ENCODE measurements around the gene SMAGP. TPM values are rescaled to one million over a fixed set of nuclear protein-coding genes. Genes with fewer than 3 reads are reported as not detected.
"Not testable (repeated sequence)": the region's sequence is repeated elsewhere in the genome, so short reads cannot be mapped to it uniquely, and the experiment has no call there.

Gene SMAGP
- polyA plus RNA-seq, 1 donor (not counting 4 experiments of a cell fraction or from before 2014, with no cell fraction given) = 52.1 TPM

- FAIRE-seq (no peak), DNase-seq (ENCODE audit: low read depth, low spot score) (no peak)
- Histone ChIP-seq H3K4me1 (ENCODE audit: control insufficient read depth, extremely low read depth, insufficient read depth, low read length) (no peaks in the 10 kb centered on the region), H3K4me2 (ENCODE audit: control insufficient read depth, extremely low read depth, insufficient read depth, low read depth, low read length) (no peak overlapping the region), H3K9me3 (ENCODE audit: control insufficient read depth, low read depth, low read length) (no peaks in the 10 kb centered on the region), H3K27ac (ENCODE audit: control insufficient read depth, insufficient read depth, low read length) (no peak overlapping the region), H3K27me3 (ENCODE audit: control insufficient read depth, extremely low read depth, insufficient read depth, low read length) (no peaks in the 10 kb centered on the region), H3K9me1 (ENCODE audit: control insufficient read depth, extremely low read depth, insufficient read depth, low read length) (no peaks in the 10 kb centered on the region), H3K4me3 (ENCODE audit: control insufficient read depth in 2 of 3, extremely low read depth in 1 of 3, insufficient read depth in 2 of 3, low read depth in 1 of 3, low read length in 3 of 3) (no peak overlapping the region), H3K36me3 (ENCODE audit: control insufficient read depth in 2 of 2, extremely low read depth in 1 of 2, insufficient read depth in 2 of 2, low read length in 2 of 2) (no peaks in the 10 kb centered on the region), H3K9ac (ENCODE audit: control insufficient read depth, extremely low read depth, insufficient read depth, low read length) (no peak overlapping the region), H3K79me2 (ENCODE audit: control insufficient read depth, insufficient read depth, low read length) (no peaks in the 10 kb centered on the region), H2AFZ (ENCODE audit: control insufficient read depth, low read length) (no peak overlapping the region), H4K20me1 (ENCODE audit: control insufficient read depth, extremely low read depth, insufficient read depth, low read length) (no peaks in the 10 kb centered on the region)
- dilution Hi-C loops (cut with MboI; ENCODE audit: extremely low pct_ligation_motif_present, low sequenced_read_pairs) = no loop called here
- TF ChIP-seq CTCF (optimal IDR thresholded peaks at IDR 0.05 in 1 of 3, IDR thresholded peaks at IDR 0.05 in 1 of 3, conservative IDR thresholded peaks at IDR 0.05 in 1 of 3; ENCODE audit: extremely low read depth in 1 of 3, insufficient read depth in 2 of 3, low read length in 3 of 3) (no peak), EZH2 (IDR thresholded peaks at IDR 0.05; ENCODE audit: low read length) (no peak)
Measured at GRCh38 chr12:51229116-51229809, 41.0 kb downstream of the SMAGP start.

- dilution Hi-C loops (cut with MboI; ENCODE audit: extremely low pct_ligation_motif_present, low sequenced_read_pairs) = no loop called here
- Histone ChIP-seq H3K27me3 (ENCODE audit: control insufficient read depth, extremely low read depth, insufficient read depth, low read length) (no peaks in the 10 kb centered on the region), H4K20me1 (ENCODE audit: control insufficient read depth, extremely low read depth, insufficient read depth, low read length) (no peaks in the 10 kb centered on the region), H3K4me2 (ENCODE audit: control insufficient read depth, extremely low read depth, insufficient read depth, low read depth, low read length) (no peak overlapping the region), H3K4me3 (ENCODE audit: control insufficient read depth in 2 of 3, extremely low read depth in 1 of 3, insufficient read depth in 2 of 3, low read depth in 1 of 3, low read length in 3 of 3) (no peak overlapping the region), H3K27ac (ENCODE audit: control insufficient read depth, insufficient read depth, low read length) (no peak overlapping the region), H3K36me3 (ENCODE audit: control insufficient read depth in 2 of 2, extremely low read depth in 1 of 2, insufficient read depth in 2 of 2, low read length in 2 of 2) (no peaks in the 10 kb centered on the region), H3K79me2 (ENCODE audit: control insufficient read depth, insufficient read depth, low read length) (no peaks in the 10 kb centered on the region), H2AFZ (ENCODE audit: control insufficient read depth, low read length) (no peak overlapping the region), H3K9ac (ENCODE audit: control insufficient read depth, extremely low read depth, insufficient read depth, low read length) (no peak overlapping the region), H3K4me1 (ENCODE audit: control insufficient read depth, extremely low read depth, insufficient read depth, low read length) (no peaks in the 10 kb centered on the region), H3K9me1 (ENCODE audit: control insufficient read depth, extremely low read depth, insufficient read depth, low read length) (no peaks in the 10 kb centered on the region), H3K9me3 (ENCODE audit: control insufficient read depth, low read depth, low read length) (no peaks in the 10 kb centered on the region)
- no peak for FAIRE-seq
- DNase-seq (ENCODE audit: low read depth, low spot score) = no peak
- no peak for TF ChIP-seq CTCF (optimal IDR thresholded peaks at IDR 0.05 in 1 of 3, IDR thresholded peaks at IDR 0.05 in 1 of 3, conservative IDR thresholded peaks at IDR 0.05 in 1 of 3; ENCODE audit: extremely low read depth in 1 of 3, insufficient read depth in 2 of 3, low read length in 3 of 3)
- no peak for TF ChIP-seq EZH2 (IDR thresholded peaks at IDR 0.05; ENCODE audit: low read length)
Measured at GRCh38 chr12:51227962-51228361, 42.3 kb downstream of the SMAGP start.

GRCh38 chr12:51227112-51227511 is 43.1 kb downstream of the SMAGP start:
- H4K20me1 ChIP-seq (ENCODE audit: control insufficient read depth, extremely low read depth, insufficient read depth, low read length); H3K27ac ChIP-seq (ENCODE audit: control insufficient read depth, insufficient read depth, low read length); H2AFZ ChIP-seq (ENCODE audit: control insufficient read depth, low read length); H3K36me3 ChIP-seq (ENCODE audit: control insufficient read depth in 2 of 2, extremely low read depth in 1 of 2, insufficient read depth in 2 of 2, low read length in 2 of 2); dilution Hi-C loops (cut with MboI; ENCODE audit: extremely low pct_ligation_motif_present, low sequenced_read_pairs); H3K9me3 ChIP-seq (ENCODE audit: control insufficient read depth, low read depth, low read length); H3K9me1 ChIP-seq (ENCODE audit: control insufficient read depth, extremely low read depth, insufficient read depth, low read length); H3K4me2 ChIP-seq (ENCODE audit: control insufficient read depth, extremely low read depth, insufficient read depth, low read depth, low read length); H3K4me3 ChIP-seq (ENCODE audit: control insufficient read depth in 2 of 3, extremely low read depth in 1 of 3, insufficient read depth in 2 of 3, low read depth in 1 of 3, low read length in 3 of 3); H3K79me2 ChIP-seq (ENCODE audit: control insufficient read depth, insufficient read depth, low read length); DNase-seq (ENCODE audit: low read depth, low spot score); H3K9ac ChIP-seq (ENCODE audit: control insufficient read depth, extremely low read depth, insufficient read depth, low read length); H3K27me3 ChIP-seq (ENCODE audit: control insufficient read depth, extremely low read depth, insufficient read depth, low read length); H3K4me1 ChIP-seq (ENCODE audit: control insufficient read depth, extremely low read depth, insufficient read depth, low read length); FAIRE-seq: not testable (repeated sequence)
